DMS 273 (cell line): ENCODE results near the gene FARS2.

Experiments used
- DNase-seq: peaks from one replicate; lab custom pipeline; 2025; ENCODE audit not compliant: unreplicated experiment; lab: John Stamatoyannopoulos, UW

Gene FARS2

GRCh38 chr6:5365436-5366195 lies 104.3 kb downstream of the FARS2 start:
- DNase-seq: no peak

DNA sequence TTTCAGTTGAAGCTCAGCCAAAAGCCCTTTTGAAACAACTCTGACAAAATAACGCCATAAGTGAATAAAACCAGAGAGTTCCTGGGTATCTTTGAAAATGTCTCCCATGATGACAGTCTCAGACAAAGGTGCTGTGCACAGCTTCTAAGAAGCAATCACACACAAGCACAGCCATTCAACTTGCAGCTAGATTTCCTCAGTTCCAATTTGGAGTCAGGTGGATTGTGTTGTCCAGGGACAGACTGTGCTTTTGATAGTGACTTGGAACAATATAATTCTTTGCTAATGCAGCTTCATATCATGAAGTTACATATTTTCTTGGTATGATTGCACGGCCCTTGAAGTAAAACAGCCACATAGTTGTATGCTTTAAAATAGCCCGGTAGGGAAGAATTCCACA lies 105.6 kb downstream of the FARS2 start:
- DNase-seq: no peak

GRCh38 chr6:5367510-5367909 lies 106.2 kb downstream of the FARS2 start:
- no peak for DNase-seq

GRCh38 chr6:5373430-5373829 lies 112.1 kb downstream of the FARS2 start:
- no peak for DNase-seq

GRCh38 chr6:5378331-5378730 lies 117.0 kb downstream of the FARS2 start:
- DNase-seq: no peak

GRCh38 chr6:5379647-5380242 lies 118.4 kb downstream of the FARS2 start:
- peak; percentile 80 for DNase-seq

- DNase-seq: no peak
These were observed 122.5 kb downstream of the FARS2 start for GRCh38 chr6:5383856-5384255.

- DNase-seq: peak; percentile 35
These were observed 123.0 kb downstream of the FARS2 start for GRCh38 chr6:5384276-5384675.

DNA sequence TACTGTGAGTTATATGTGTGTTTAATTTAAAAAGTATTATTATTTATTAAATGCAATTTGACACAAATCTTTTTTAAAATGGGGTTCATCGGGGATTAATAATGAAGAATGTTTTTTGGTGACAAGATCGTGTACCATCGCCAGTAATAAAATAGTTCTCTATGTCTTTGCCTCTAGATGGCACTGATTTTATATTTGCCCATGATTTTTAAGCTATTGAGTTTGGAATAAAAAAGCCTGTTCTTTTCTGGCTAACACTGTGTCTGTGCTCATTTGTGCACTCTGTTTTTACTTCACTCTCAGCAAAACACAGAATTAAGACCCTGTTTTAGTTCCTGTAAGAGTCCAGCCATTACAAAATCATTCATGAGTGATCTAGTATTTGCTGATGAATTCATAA lies 127.0 kb downstream of the FARS2 start:
- no peak for DNase-seq

- DNase-seq: no peak
These were observed 127.9 kb downstream of the FARS2 start for GRCh38 chr6:5389086-5389745.

DNA sequence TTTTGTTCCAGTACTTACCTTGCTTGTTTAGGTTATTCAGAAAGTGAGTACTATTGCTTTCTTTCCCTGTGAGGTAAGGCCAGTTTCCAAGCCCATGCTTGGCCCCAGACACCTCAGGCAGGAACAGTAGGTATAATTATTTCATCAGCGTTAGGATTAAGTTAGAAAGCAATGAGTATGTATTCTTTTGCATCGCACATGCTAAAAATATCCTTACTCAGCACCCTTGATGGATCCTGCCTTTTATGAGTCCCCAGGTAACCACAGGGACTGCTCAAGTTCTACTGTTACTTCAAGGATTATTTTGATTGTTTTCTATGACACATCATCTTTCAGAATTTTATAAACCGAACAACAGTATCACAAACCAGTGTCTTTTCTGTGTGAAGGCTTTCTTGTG lies 128.9 kb downstream of the FARS2 start:
- DNase-seq: no peak

GRCh38 chr6:5394280-5394679 lies 133.0 kb downstream of the FARS2 start:
- no peak for DNase-seq

GRCh38 chr6:5395719-5396118 lies 134.4 kb downstream of the FARS2 start:
- no peak for DNase-seq

DNA sequence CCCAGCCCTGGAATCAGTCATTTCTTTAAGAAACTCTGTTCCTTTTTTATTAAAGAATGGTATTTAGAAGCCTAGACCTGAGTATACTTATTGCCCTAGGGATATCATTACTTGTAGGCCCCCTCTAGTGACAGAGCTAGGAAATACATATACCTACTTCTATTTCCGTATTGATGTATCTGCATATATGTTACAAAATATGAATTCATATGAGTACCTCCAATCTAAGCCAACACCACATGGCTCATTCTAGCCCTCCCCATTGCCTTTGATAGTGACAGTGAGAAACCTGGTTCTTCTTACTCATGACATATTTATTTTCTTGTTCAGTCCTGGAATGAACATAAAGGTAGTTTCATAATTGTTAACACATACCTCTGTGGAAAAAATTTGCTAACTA lies 137.2 kb downstream of the FARS2 start:
- DNase-seq: peak; percentile 69

DNA sequence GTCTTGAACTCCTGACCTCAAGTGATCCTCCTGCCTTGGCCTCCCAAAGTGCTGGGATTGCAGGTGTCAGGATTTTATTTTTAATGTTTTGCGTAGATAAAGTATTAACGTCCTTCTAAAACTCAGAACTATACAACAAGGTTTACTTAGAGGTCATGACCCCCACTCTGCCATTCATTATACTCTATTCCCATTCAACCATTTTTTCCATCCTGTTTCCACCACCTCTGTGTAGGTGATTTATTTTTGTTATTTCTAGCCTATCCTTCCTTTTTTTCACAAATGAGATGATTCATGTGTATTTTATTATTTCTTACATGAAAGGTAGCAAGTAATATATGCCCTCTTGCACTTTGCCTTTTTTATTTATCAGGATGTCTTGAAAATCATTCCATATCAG lies 138.1 kb downstream of the FARS2 start:
- DNase-seq: no peak

GRCh38 chr6:5401845-5402738 lies 140.8 kb downstream of the FARS2 start:
- peak; percentile 44 for DNase-seq

GRCh38 chr6:5403076-5403475 lies 141.8 kb downstream of the FARS2 start:
- no peak for DNase-seq

GRCh38 chr6:5403609-5404008 lies 142.3 kb downstream of the FARS2 start:
- DNase-seq: no peak

- DNase-seq: no peak
These were observed 144.7 kb downstream of the FARS2 start for GRCh38 chr6:5405976-5406375.

- DNase-seq: no peak
These were observed 150.1 kb downstream of the FARS2 start for GRCh38 chr6:5411414-5411813.

GRCh38 chr6:5412017-5412416 lies 150.7 kb downstream of the FARS2 start:
- DNase-seq: no peak
